Inferior parietal cortex (tissue), 1 donor: ENCODE results near the gene TMEM95.

Experiments
- DNase-seq: peaks from one replicate; pipeline ENCODE4 v3.0.0-alpha.2; 2016; ENCODE audit errors: extremely low spot score

The TMEM95 gene, protein sequence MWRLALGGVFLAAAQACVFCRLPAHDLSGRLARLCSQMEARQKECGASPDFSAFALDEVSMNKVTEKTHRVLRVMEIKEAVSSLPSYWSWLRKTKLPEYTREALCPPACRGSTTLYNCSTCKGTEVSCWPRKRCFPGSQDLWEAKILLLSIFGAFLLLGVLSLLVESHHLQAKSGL

GRCh38 chr17:7355053-7355452 is at the start of gene TMEM95:
Gene TMEM95 (plus strand): TSS chr17:7355156. CDS start chr17:7355205, 49 bp downstream.
- peak; percentile 53 for DNase-seq

GRCh38 chr17:7306911-7307685 is 47.9 kb upstream of the TMEM95 start, which contains the start of gene EIF5A:
Gene EIF5A (plus strand): TSS chr17:7307628. CDS start chr17:7309636, 2,008 bp downstream.
- DNase-seq: peak; percentile 99

DNA sequence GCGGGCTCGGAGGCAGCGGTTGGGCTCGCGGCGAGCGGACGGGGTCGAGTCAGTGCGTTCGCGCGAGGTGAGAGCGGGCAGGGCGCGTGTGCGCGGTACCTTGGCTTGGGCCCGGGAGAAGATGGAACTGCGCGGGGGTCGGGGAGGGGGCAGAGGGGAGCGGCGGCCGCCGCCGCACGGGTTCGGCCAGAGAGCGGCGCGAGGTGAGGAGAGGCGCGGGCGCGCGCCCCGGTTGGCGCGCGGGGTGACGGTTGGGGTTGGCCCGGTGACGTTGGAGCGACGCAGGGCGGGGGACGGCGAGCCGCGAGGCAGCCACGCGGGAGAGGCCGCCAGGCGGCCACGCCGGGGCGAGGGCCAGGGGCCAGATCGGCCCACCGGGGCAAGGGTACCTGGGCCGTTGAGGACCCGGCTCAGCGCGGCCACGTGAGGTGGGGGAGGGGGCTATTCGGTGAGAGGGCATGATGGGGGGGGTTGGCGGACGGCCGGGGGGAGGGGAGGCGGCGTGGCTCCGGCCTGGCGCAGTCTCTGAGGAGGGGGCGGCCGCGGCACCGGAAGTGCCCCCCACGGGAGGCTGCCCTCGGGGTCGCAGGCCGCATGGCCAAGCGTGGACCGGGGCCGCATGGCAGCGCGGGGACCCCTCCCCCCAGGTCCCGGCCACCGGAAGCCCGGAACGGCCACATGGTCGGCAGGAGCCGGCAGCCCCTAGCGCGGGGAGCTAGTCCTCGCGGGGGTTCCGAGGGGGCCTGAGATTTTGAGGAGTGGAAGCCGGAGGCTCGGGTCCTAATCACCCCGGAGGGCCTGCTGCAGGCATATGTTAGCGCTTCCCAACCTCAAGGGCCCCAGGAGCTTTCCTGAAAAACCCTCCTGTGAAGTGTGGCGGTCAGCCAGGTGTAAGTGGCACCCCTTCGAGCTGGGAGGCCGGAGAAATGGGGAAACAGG is 47.0 kb upstream of the TMEM95 start:
- no peak for DNase-seq

DNA sequence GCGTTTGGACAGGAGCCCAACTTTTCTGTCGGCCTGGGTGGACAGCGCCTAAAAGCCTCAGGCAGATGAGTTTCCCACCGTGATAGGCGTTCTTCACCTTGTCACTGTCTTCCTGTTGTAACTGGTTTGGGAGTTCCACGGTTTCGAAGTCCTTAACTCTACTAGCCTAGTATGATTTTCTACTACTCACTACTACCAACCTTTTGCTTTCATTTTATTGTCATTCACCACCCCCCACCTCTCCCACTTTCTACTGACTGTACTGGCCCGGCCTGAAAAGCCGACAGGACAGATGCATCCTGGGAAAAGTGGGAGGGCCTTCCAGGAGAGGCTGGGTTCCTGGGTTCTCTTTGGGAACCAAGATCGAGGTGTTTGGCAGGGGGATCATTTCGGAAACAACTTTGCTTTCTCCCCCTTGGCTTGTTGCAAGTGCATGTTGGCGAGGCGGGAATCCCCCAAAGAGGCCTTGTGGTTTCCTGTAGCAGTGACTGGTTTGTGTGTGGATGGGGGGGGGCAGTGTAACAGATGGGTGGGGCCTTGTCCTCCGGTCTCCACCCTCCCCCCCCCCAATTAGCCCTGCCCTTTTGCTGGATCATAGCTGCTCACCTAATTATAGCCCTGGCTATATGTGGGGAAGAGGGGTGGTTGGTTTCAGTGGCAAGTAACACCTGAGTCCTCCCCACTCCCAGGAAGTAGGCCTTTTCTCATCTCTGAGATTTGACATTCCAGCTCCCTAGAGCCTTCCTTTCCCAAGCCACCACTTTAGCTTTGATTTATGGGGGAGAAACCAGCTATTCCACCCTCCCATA is 46.1 kb upstream of the TMEM95 start:
- peak; percentile 36 for DNase-seq

DNA sequence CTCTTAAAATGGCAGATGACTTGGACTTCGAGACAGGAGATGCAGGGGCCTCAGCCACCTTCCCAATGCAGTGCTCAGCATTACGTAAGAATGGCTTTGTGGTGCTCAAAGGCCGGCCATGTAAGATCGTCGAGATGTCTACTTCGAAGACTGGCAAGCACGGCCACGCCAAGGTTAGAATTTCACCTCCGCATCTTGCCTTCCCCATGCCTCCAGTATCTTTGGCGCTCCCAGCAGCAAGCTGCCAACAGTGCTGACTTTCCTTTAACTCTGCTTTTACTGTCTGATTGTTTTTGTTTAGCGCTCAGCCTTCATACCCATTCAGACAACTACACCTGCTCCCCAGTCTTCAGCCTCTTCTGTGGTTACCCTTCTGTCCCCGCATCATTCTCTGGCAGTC is 45.3 kb upstream of the TMEM95 start:
- no peak for DNase-seq

DNA sequence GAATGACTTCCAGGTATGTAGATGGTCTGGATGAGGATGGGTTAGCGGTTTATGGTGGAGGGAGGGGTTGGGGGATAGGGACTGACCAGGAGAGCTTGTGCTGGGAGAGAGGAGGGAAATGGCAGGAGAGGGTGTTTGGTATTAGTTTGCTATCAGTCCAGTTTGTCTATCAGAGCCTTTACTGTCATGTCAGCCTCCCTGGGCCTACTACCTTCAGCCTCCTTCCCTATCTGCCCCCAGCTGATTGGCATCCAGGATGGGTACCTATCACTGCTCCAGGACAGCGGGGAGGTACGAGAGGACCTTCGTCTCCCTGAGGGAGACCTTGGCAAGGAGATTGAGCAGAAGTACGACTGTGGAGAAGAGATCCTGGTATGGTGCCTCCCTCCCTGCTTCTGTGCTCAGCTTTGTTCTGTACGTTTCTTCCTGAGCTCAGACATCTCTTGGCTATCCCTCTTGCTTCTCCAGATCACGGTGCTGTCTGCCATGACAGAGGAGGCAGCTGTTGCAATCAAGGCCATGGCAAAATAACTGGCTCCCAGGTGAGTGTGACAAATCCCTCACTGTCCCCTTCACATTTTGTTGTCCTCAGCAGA is 43.7 kb upstream of the TMEM95 start:
- no peak for DNase-seq

DNA sequence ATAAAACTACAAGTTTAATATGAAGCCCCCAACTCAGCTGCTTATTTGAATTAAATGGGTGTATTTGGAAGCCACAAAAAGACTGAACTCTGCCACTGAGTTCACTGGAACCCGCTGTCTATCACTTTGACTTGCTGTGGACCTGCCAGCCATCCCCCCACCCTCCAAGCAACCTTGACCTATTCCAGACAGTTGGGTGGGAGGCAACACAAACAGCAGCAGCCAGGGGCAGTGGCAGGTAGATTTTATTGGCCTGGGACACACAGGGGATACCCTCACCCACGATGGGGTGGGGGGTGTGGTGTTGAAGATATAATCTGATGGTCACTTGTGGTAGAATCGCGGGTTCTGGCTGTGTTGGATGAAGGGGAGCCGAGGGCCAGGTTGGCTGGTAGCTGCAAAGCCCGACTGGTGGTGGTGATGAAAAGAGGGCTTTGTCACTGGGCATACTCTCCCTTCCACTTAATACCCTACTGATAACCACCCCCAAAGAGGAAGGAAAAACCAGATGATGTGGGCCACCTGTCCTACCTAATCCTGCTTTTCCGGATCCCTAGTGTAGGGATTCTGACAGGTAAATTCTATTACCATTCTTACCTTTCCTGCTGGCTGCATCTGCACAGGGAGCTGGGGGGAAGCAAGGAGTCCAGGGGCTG is 42.4 kb upstream of the TMEM95 start:
- no peak for DNase-seq

DNA sequence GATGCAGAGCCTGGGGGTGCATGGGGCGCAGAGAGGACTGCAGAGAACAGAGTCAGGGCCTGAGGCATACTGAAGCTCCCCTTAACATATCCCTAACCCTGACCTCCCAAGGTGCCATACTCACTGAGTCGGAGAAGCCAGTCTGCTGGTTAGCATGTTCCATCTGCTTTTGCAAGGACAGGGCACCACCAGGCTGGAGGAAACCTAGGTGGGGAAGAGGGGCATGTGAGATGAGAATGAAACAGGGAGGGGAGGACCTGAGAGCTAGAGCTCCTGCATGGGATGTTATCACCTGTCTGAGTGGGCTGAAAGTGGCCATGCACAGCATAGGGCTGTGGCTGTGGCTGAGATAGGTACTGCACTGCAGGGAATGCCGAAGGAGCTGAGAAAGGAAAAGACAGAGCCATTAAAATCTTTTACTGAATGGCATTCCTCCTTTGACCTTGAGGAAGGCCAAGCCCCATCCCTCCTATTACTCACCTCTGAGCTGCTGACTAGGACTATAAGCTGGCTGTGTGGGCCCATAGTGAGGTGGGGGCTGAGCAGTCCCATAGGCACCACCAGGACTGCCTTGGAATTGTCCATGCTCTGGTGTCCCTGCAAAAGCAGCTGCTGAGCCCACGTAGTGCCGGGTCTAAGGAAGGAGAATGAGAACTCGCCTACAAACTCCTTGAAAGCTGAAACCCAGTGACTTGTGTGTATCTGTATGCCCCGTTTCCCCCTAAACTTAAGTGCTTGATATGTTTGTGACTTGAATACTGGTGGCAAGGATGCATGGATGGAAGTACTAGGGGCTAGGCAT is 41.7 kb upstream of the TMEM95 start:
- no peak for DNase-seq

DNA sequence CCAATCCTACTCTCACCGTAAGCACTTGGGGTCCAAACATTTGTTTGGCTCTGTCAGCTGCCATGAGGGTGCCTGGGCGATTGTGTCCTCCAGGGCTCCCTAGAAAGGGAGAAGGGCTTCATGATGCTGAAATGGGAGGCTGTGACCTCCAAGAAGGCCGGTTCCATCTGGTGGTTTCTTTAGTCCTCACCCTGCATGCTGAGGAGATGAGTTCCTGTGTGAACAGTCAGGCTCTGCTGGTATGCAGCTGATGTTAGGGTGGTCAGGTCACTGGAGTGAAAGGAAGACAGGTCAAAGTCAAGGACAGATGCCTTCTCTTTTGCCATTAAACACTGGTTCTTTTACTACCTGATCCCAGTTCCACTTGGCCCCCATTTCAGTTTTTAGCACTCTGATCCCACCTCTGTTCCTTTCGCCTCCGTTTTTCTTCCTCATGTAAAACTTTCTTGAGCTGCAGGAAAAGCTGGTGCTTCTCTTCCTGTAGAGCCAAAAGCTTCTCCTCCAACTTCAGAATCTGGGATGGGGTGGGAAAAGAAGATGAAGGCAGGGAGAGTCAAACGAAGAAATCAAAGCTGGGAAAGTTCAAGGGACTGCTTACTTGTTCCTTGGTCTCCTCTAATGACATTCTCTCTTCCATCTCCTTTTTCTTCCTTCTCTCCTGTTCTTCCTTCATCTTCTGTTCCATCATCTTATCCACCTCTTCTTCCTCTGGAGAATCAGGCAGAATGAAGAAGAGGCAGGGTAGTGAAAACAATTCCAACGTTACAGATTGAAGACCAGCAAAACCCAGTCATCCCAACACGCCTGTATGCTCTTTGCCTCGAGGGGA is 40.9 kb upstream of the TMEM95 start:
- DNase-seq: no peak

DNA sequence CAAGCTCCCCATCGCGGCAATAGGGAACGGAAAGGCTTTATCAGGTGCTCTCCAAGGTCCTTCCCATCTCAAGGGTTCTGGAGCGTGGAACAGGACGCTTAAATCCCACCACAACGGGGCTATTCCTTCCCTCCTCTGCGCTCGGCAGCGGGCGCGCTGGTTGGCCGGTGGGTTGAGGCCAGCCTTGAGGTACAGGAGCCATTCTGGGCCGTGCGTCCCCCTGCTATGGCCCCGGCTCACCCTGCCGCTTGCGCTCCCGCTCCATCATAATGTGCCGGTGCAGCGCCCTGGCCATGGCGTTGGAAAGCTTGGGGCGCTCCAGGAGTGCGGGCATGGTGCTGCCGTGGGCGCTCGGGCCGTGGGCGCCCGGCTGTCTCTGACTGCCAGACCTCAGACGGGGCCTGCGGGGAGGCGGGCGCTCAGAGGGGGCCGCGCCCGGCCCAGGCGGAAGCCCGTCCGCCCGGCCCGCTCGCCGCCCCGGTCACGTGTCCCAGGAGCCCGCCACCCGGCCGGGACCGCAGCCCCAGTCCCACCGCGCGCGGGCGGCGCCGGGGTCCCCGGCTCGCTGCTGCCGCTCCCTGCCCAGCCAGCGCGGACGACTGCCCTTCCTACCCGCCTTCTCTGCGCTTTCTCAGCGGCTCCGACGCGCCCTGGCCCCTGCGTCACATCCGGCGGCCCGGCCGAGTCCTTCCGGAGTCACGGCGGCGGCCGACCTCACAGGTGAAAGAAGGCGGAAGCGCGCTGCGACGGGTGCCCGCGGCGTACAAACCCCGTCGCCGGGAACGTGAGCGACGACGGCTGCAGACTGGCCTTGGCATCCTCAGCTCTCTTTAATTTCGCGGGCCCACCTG is 40.0 kb upstream of the TMEM95 start, which contains the start of gene GPS2:
Gene GPS2 (minus strand): TSS at position 642 of the 851 bp plus-strand sequence. CDS start 308 bp downstream, at position 334.
- DNase-seq: peak; percentile 90

DNA sequence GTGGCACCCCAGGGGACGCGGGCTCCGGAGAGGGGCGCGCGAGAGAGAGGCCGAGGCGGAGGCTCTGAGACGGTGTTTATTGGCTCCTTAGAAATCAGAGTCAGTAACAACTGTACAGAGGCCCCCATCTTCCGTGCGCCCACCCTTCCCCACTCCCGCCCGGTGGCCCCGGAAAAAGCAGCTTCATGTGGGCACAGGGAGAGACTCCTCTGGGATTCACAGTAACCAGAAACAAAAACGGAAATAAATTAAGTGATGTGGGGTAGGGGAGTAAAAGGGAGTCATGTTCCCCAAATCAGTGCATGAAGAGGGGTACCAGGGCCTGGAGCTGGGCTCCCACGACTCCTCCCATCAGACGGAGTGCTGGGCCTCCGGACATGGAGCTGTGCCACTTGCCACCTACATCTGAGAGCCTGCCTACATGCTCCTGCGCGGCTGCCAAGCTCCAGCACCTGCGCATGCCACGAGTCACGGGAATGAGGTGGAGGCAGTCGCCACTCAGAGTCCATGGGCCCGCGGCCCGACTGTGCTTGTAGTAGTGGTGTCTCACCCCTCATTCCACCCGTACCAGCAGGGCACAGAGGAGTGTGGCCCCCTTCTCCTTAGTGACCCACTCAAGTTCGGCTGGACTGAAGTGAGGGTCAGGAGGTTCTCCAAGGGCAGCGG is 39.3 kb upstream of the TMEM95 start:
- DNase-seq: no peak

- DNase-seq: no peak
These were observed 37.7 kb upstream of the TMEM95 start for GRCh38 chr17:7317161-7317803.

GRCh38 chr17:7318121-7318860 is 36.7 kb upstream of the TMEM95 start:
- DNase-seq: no peak

GRCh38 chr17:7321466-7321865 is 33.5 kb upstream of the TMEM95 start:
- no peak for DNase-seq

DNA sequence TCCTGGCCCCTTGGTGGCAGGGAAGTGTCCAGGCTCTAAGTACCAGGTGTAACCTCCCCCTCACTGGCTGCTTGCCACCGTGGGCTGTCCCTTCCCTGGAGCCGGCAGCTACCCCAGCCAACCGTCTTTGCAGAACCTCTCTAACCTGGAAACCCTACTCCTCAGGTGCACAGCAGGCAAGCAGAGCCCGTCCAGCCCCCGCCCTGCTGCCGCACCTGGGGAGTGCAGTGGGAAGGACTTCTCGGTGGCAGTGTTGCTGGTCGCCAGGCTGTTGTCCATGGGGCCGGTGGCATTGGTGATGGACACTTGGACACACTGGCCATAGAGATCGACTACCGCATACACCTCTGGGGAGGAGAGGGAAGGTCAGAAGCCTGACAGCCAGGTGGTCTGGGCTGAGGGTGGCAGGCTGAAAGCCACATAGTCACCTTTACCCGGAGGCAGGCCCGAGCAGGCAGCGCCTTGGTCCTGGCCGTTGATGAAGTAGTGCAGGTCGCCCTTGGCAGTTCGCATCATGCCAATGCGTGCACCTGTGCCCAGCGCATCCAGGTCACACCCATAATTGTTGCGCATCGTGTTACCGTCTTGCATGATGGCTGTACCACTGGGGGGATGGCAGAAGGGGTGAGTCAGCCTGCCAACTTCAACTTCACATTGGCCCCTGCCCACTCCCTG is 32.3 kb upstream of the TMEM95 start:
- DNase-seq: no peak
